Caco-2 (cell line): ENCODE data around the gene DSG2. TPM values are rescaled to one million over a fixed set of nuclear protein-coding genes. Genes with fewer than 3 reads are reported as not detected.

Experiments
- BruUV-seq: library from RNA; stranded (reverse); fragments of 400-500 nt; replicated peaks from 2 replicates; lab custom pipeline; 2021; lab: Mats Ljungman, UMichigan
- CTCF ChIA-PET: fragments of 300-600 bp; sonication (Branson Sonifier 250); formaldehyde crosslinking; loops from one replicate; lab custom pipeline; 2022; ENCODE audit warnings: antibody characterized with exemption; lab: Charles Lee
- POLR2A ChIA-PET: fragments of 300-600 bp; sonication (Branson Sonifier 250); formaldehyde crosslinking; loops from one replicate; lab custom pipeline; 2022; ENCODE audit warnings: antibody characterized with exemption; lab: Charles Lee
- DNase-seq, 2 experiments: peaks; one replicate each; pipeline versions ENCODE4 v3.0.0 to v3.0.0-alpha.2; 2020 to 2022
- H3K27me3 ChIP-seq: replicated peaks from 2 replicates; pipeline ENCODE4 v1.6.0; 2011; ENCODE audit warnings: low read length; ENCODE audit not compliant: control insufficient read depth, insufficient read depth
- H3K36me3 ChIP-seq: 2 replicates; pipeline ENCODE4 v1.5.1; 2011; ENCODE audit warnings: low read length; ENCODE audit not compliant: control insufficient read depth, insufficient read depth
- H3K4me1 ChIP-seq: fragments of 250-450 bp; sonication (Bioruptor Pico); 2 replicates; pipeline ENCODE4 v1.5.1; 2020; ENCODE audit warnings: mild to moderate bottlenecking
- H3K4me3 ChIP-seq: 2 replicates; pipeline ENCODE4 v1.5.1; 2011; ENCODE audit warnings: low read depth, mild to moderate bottlenecking, control low read depth, low read length
- H3K9me3 ChIP-seq: fragments of 250-450 bp; sonication (Bioruptor Pico); 2 replicates; pipeline ENCODE4 v1.5.1; 2020; ENCODE audit warnings: mild to moderate bottlenecking, moderate library complexity
- H3K27ac Mint-ChIP-seq: one replicate; pipeline ENCODE4 v1.8.0; 2022; ENCODE audit warnings: mixed read lengths; ENCODE audit not compliant: unreplicated experiment
- H3K27me3 Mint-ChIP-seq: one replicate; pipeline ENCODE4 v1.8.0; 2022; ENCODE audit warnings: mixed read lengths; ENCODE audit not compliant: insufficient read depth, unreplicated experiment
- H3K36me3 Mint-ChIP-seq: one replicate; pipeline ENCODE4 v1.8.0; 2022; ENCODE audit warnings: mild to moderate bottlenecking, mixed read lengths; ENCODE audit not compliant: insufficient read depth, unreplicated experiment
- H3K4me1 Mint-ChIP-seq: one replicate; pipeline ENCODE4 v1.8.0; 2022; ENCODE audit warnings: low read depth, mixed read lengths; ENCODE audit not compliant: unreplicated experiment
- H3K4me3 Mint-ChIP-seq: one replicate; pipeline ENCODE4 v1.8.0; 2022; ENCODE audit warnings: mild to moderate bottlenecking, moderate library complexity, mixed read lengths; ENCODE audit not compliant: unreplicated experiment
- H3K9me3 Mint-ChIP-seq: one replicate; pipeline ENCODE4 v1.8.0; 2022; ENCODE audit warnings: mixed read lengths; ENCODE audit not compliant: unreplicated experiment
- CTCF ChIP-seq, 2 experiments: fragments of 200-600 bp in 1 of 2; IDR thresholded peaks; 1 replicate in 1 of 2; 2 replicates in 1 of 2; pipeline versions ENCODE4 v1.5.1 to v1.8.0; 2011 to 2022; ENCODE audit warnings: antibody characterized with exemption in 1 of 2, control low read depth in 1 of 2, inconsistent platforms in 1 of 2, low read depth in 1 of 2, low read length in 1 of 2, mild to moderate bottlenecking in 1 of 2, moderate library complexity in 1 of 2; ENCODE audit not compliant: insufficient read depth in 1 of 2, severe bottlenecking in 1 of 2, unreplicated experiment in 1 of 2
- intact Hi-C: fragments of 100-400 bp; cut with micrococcal nuclease; formaldehyde crosslinking; loops from one replicate; pipeline ENCODE4 v1.10.0; 2022; ENCODE audit not compliant: unreplicated experiment
- total RNA-seq: library from RNA; stranded (reverse); gene quantifications from 2 replicates; pipeline ENCODE4 v1.2.3, GENCODE V29; 2022

Gene DSG2
- total RNA-seq, 1 experiment from 2014 or later = 32.1 TPM

GRCh38 chr18:31512203-31512764, 14.3 kb downstream of the DSG2 start:
- ChIA-PET POLR2A (interaction anchor here (0.9 kb wide), 1 partner anchor 75 kb away, joined by 3 read pairs; no protein-coding TSS in a partner anchor), CTCF (interaction anchor here (0.6 to 1.4 kb wide), 2 partner anchors 88 to 350 kb away, joined by 3 to 5 read pairs; no protein-coding TSS in a partner anchor)
- TF ChIP-seq CTCF (IDR thresholded peaks at IDR 0.05; ENCODE audit: insufficient read depth in 1 of 2, low read depth in 1 of 2, low read length in 1 of 2, severe bottlenecking in 1 of 2, unreplicated experiment in 1 of 2) = no peak
- Histone ChIP-seq H3K4me3 (no peak overlapping the region), H3K27me3 (no peaks in the 10 kb centered on the region), H3K9me3 (no peaks in the 10 kb centered on the region), H3K4me1 (peaks cover 44% of the 10 kb centered on the region), H3K36me3 (no peaks in the 10 kb centered on the region)
- intact Hi-C loops = loop anchor here (2.0 to 5.0 kb wide), 5 partner anchors 13 to 305 kb away; partner anchors contain the start of gene DSG2
- H3K4me3 Mint-ChIP-seq = peak overlapping the region; percentile 58
- DNase-seq = peak; percentile 78 to 85
- BruUV-seq = no TSS peak
- no peaks in the 10 kb centered on the region for H3K36me3 Mint-ChIP-seq
- peaks cover 20% of the 10 kb centered on the region for H3K4me1 Mint-ChIP-seq
- H3K27me3 Mint-ChIP-seq = no peaks in the 10 kb centered on the region
- no peaks in the 10 kb centered on the region for H3K9me3 Mint-ChIP-seq
- H3K27ac Mint-ChIP-seq = peak overlapping the region; percentile 44

- H3K36me3 ChIP-seq = no peaks in the 10 kb centered on the region
- Mint-ChIP-seq H3K9me3 (no peaks in the 10 kb centered on the region), H3K36me3 (no peaks in the 10 kb centered on the region), H3K4me3 (peak overlapping the region; percentile 58), H3K27me3 (no peaks in the 10 kb centered on the region), H3K4me1 (peaks cover 20% of the 10 kb centered on the region), H3K27ac (peak overlapping the region; percentile 44)
- H3K27me3 ChIP-seq = no peaks in the 10 kb centered on the region
- ChIA-PET CTCF (interaction anchor here (1.4 kb wide), 1 partner anchor 89 kb away, joined by 5 read pairs; no protein-coding TSS in a partner anchor), POLR2A (no interaction called here)
- H3K4me3 ChIP-seq = no peak overlapping the region
- no TSS peak for BruUV-seq
- intact Hi-C loops = loop anchor here (2.0 to 5.0 kb wide), 5 partner anchors 15 to 306 kb away; partner anchors contain the start of gene DSG2
- peak; percentile 49 to 52 for DNase-seq
- no peak for TF ChIP-seq CTCF (IDR thresholded peaks at IDR 0.05; ENCODE audit: insufficient read depth in 1 of 2, low read depth in 1 of 2, low read length in 1 of 2, severe bottlenecking in 1 of 2, unreplicated experiment in 1 of 2)
- no peaks in the 10 kb centered on the region for H3K9me3 ChIP-seq
- H3K4me1 ChIP-seq = peaks cover 44% of the 10 kb centered on the region
Measured at GRCh38 chr18:31513189-31513935, 15.4 kb downstream of the DSG2 start.

GRCh38 chr18:31516437-31516836, 18.5 kb downstream of the DSG2 start:
- POLR2A ChIA-PET = no interaction called here
- intact Hi-C loops = no loop called here
- no peaks in the 10 kb centered on the region for H3K36me3 ChIP-seq
- no peaks in the 10 kb centered on the region for H3K9me3 Mint-ChIP-seq
- H3K27ac Mint-ChIP-seq = no peak overlapping the region
- H3K27me3 ChIP-seq = no peaks in the 10 kb centered on the region
- TF ChIP-seq CTCF (IDR thresholded peaks at IDR 0.05; ENCODE audit: insufficient read depth in 1 of 2, low read depth in 1 of 2, low read length in 1 of 2, severe bottlenecking in 1 of 2, unreplicated experiment in 1 of 2) = no peak
- H3K36me3 Mint-ChIP-seq = peaks cover 6% of the 10 kb centered on the region
- CTCF ChIA-PET = no interaction called here
- H3K4me3 Mint-ChIP-seq = no peak overlapping the region
- no peak overlapping the region for H3K4me3 ChIP-seq
- H3K9me3 ChIP-seq = no peaks in the 10 kb centered on the region
- DNase-seq = no peak
- no TSS peak for BruUV-seq
- peaks cover 26% of the 10 kb centered on the region for H3K4me1 ChIP-seq
- no peaks in the 10 kb centered on the region for H3K27me3 Mint-ChIP-seq
- H3K4me1 Mint-ChIP-seq = peaks cover 20% of the 10 kb centered on the region
